GM18505 (cell line): ENCODE results near the gene RTKN2.

Experiments
- ATAC-seq: cut with Tn5 transposase; IDR thresholded peaks from one replicate; pipeline ENCODE4 v1.9.1; 2021; ENCODE audit not compliant: unreplicated experiment
- POLR2A ChIP-seq: IDR thresholded peaks from 4 replicates; pipeline ENCODE4 v1.6.1; 2011; ENCODE audit warnings: borderline replicate concordance; ENCODE audit not compliant: insufficient read depth, insufficient read length; ENCODE audit errors: extremely low read depth

Gene RTKN2

DNA sequence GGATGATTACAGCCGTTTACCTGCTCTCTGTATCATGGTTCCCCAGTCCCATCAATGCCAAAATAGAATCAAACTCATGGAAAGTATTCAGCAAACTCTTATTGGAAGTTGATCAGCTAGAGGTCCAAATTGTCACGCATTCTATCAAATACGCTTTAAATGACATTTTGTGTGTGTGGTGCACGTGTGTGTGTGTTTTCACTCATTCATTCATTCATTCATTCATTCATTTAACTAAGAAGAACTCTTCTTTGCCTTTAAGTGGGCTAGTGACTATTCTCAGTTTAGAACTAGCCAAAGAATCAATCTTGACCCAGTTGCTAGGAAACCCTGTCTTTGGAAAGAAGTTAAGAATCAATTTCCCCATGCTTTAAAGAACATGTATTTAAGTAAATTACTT is 102.8 kb downstream of the RTKN2 start:
- TF ChIP-seq POLR2A: no peak
- no peak for ATAC-seq

DNA sequence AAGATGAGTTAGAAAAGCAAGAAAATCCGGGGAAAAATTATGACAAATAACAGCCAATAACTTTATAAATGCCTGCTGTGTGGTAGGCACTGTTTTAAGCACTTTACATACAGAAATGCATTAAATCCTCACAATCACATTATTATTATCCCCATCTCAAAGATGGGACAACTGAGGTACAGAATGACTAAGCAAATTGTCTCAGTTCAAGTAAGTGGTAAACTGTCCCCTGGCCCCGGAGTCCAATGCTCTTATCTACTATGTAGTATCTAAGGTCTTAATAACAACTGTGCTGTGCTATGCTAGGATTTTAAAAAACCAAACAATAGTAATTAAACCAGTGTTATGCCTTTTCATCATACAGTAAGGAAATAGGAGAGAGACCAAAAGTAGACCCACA is 105.6 kb downstream of the RTKN2 start:
- ATAC-seq: no peak
- no peak for TF ChIP-seq POLR2A

DNA sequence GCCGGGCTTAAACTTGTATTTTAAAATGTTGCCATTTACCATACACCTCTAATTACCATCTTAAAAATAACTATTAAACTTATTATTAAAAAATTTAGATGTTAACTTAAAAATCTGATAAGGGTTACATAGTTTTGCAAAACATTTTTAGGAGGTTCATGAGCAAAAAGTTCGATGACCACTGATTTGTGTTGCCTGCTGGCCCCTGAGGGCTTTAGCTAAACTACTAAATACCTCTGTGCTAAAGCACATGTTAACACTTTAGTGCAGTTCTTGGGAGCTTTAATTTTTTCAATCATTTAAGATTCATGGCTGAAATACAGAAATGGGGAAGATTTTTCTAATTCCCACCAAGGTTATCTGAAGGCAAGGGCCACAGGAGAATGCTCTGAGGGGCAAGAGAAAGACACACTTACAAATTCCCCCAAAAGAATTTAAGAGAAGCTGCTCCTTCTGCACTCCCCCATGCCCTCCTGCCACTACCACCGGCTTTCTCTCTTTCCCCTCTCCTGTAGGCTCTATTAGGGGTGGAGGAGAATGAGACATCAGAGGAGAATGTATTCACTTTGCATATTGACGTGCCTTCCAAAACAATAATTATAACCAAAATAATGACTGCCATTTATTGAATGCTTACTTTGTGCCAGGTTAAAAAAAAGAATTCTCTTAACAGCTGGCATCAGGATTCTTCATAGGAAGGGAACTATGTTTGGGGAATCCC is 106.2 kb downstream of the RTKN2 start:
- ATAC-seq: no peak

DNA sequence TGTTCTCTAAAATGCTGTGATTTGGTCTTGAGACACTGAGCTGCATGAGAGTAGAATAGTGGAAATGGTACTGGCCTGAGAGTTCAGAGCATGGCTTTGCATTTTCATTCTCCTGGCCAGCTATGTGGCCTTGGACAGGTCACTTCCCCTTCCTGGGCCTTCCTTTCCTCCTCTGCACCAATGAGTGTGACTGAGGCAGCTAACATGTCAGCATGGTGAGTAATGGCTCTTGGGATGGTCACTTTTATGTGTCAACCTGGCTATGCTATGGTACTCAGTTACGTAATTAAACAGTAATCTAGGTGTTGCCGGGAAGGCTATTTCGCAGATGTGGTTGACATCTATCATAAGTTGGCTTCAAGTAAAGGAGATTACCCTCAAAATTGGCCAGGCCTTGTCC is 109.3 kb downstream of the RTKN2 start:
- ATAC-seq: no peak
- TF ChIP-seq POLR2A: no peak

More for the DNA sequence above, 106.2 kb downstream of the RTKN2 start:
- no peak for TF ChIP-seq POLR2A

DNA sequence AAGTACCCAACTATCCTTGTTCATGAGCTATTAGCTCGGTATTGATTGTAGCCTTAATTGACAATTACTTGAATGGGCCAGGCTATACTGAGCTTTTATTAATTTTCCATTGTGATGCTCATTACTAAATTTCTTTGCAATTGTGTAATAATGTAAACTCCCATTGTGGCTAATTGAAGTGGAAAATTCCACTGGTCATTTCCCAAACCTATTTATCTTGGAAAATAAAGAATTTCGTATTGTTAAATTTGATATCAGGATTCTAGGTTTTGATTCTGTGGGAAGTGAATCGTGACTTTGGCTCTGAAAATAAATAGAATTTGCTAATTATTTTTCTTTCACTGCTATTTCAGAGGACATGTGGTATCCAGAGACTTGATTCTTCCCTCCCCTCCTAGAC is 111.0 kb downstream of the RTKN2 start:
- TF ChIP-seq POLR2A: no peak
- no peak for ATAC-seq

DNA sequence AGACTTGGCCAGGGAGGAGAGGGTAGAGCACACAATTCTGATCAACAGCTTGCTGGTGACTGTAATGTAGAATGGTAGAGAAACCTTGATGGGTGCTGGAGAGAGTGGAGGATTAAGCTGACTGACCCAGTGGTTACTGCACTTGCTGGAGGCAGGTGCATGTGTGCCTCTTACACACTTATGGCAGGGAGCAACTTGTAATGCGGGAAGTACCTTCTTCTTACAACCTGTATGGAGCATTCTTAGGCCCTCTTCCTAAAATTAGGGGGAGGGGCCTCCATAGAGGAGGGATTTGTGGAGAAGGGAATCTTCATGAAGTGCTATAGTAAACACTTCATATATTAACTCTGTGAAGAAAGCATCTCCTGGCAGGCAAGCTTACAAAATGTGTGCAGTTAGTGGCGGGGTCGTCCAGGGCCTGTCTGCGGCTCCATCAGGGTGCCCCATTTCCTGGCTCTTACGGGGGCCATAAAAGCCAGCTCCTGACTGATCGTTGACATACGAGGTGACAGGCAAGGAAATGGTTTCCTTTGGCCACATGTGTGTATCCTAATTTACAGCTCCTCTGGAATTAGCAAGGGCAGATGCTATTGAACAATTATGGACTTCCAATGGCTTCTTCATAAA is 113.5 kb downstream of the RTKN2 start:
- no peak for ATAC-seq
- no peak for TF ChIP-seq POLR2A

DNA sequence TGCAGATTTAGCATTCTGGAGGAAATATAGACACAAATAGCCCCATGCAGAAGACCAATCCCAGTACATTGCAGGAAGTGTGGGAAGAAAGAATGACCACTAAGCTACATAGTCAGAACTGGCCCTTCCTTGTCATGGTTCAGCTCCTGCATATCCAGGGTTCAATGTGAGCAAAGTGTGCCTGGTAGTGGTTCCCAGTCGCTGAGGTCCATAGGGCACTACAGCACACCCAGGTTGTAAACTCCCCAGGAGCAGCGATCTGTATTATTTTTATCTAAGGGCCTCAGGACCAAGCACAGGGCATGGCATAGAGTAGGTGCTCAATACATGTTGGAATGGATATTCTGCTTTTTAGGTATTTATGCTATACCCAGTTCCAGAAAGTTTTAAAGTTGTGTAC is 114.4 kb downstream of the RTKN2 start:
- TF ChIP-seq POLR2A: no peak

DNA sequence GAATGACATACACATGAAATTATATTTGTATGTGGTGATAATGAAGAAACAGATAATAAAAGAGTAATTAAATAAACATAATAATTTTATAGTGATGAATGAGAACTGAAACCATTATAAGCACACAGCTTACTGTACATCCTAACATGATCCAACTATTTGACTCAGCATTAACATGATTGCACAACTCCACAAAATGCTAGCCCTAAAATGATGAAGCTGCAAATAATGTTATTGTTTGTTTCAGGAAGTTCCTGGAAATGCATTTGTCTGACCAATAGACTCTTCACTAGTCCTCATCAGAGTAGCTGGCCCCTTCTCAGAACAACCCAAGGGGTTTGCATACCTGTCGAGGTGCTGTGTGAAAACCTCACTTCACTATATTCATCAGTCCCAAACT is 115.5 kb downstream of the RTKN2 start:
- no peak for TF ChIP-seq POLR2A
- ATAC-seq: no peak

More for the DNA sequence above, 114.4 kb downstream of the RTKN2 start:
- no peak for ATAC-seq

DNA sequence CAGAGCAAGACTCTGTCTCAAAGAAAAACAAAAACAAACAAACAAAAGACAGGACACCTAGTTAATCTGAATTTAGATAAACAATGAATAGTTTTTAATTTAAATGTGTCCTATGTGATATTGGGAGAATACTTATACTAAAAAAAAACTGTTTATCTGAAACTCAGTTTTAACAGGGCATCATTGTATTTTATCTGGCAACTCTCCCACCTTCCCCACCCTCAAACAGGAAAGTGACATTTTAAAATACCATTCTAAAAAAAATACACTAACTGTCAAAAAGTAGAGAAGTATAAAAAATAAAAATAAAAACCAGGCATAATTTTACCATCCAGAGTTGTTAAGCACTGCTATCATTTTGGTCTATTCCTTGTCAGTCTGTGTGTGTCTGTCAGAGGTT is 119.0 kb downstream of the RTKN2 start:
- no peak for TF ChIP-seq POLR2A
- ATAC-seq: no peak

DNA sequence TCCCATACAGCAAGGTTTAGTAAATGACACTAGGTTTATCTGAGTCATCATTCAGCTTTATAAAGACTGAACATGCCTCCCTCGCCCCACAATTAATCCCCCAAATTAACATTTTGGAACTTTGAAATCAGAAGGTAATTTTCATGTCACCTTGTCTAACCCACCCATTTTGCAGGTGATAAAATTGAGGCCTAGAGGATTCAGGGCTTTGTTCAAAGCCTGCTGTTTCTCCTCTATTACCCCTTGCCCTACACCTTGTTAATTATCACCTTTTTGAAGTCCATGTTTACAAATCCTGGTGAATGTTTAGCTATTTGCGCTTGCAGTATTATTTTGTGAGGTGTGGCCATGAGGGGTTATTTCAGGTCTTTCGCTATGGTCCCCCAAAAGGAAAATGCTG is 120.5 kb downstream of the RTKN2 start:
- no peak for TF ChIP-seq POLR2A
- ATAC-seq: no peak

DNA sequence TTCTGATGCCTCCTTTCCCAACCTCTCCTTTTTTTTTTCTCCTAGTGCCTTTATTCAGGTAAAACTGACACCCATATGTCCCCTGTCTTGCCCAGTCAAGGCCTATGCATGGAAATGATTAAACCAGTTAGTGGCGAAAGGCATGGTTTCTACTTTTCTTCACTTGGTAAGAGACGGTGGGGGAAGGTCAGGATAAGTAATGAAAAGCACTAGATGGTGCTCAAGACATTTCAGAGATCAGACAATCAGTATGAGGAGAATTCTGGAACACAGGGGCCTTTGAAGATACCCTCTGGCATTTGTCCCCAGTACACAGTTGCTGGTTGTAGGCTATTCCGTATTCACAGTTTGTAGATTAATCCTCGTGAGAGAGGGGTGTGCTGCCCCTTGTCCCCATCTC is 121.2 kb downstream of the RTKN2 start:
- no peak for ATAC-seq
- no peak for TF ChIP-seq POLR2A

DNA sequence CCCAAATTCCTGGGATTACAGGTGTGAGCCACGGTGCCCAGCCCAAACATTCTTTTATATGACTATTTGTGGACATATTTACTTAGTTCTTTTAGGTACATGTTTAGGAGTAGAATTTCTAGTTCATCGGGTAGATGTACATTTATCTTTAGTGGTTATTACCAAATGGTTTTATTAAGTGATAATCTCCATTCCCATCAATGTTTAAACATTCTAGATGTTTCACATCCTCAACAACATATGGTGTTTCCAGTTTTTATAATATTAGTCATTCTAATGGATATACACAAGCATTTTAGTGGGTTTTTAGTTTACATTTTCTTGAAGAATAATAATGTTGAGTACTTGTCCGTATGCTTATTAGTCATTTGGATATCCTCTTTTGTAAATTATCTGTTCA is 131.7 kb downstream of the RTKN2 start:
- ATAC-seq: no peak
- TF ChIP-seq POLR2A: no peak

DNA sequence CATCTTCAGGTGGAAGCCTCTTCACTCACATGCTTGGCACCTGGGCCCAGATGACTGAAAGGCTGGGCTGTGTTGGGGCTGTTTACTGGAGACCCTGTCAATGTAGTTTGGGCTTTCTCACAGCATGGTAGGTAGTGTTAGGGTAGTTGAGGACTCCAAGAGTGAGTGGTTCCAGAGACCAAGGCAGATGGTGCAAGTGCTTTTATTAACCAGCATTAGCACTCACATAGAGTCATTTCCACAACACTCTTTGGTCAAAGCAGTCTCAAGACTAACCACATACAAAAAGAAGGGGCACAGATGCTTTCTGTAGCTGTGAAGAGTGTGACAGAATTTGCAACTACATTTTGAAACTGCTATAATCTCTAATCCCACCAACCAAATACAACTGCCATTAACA is 135.0 kb downstream of the RTKN2 start:
- no peak for TF ChIP-seq POLR2A
- peak; percentile 79 for ATAC-seq
